ENCODE data around the gene EPRS1.

DNA sequence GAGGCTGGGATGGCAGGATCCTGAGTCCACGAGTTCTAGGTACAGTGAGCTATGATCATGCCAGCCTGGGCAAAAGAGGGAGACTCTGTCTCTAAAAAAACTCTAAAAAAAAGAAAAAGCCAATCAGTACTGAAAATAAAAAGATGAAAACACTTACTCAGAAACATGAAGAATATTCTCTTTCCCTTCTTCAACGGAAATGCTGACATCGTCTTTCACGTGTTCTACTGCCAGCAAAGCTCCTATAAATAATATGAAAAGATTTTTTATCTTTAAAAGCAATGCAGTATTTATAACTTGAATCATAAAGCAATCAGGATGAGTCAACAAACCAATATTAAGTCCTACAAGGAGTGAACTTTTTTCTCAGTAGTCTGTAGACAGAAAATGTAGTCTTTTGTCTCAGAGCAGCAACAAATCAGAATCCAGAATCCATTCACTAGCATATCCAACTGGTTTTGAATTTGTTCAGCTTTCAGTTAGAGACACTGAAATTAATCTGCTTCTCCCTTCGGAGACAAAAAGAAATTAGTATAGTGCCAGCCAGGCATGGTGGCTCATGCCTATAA, 6.2 kb downstream of the EPRS1 start:
- TF ChIP-seq, protein P1, sequence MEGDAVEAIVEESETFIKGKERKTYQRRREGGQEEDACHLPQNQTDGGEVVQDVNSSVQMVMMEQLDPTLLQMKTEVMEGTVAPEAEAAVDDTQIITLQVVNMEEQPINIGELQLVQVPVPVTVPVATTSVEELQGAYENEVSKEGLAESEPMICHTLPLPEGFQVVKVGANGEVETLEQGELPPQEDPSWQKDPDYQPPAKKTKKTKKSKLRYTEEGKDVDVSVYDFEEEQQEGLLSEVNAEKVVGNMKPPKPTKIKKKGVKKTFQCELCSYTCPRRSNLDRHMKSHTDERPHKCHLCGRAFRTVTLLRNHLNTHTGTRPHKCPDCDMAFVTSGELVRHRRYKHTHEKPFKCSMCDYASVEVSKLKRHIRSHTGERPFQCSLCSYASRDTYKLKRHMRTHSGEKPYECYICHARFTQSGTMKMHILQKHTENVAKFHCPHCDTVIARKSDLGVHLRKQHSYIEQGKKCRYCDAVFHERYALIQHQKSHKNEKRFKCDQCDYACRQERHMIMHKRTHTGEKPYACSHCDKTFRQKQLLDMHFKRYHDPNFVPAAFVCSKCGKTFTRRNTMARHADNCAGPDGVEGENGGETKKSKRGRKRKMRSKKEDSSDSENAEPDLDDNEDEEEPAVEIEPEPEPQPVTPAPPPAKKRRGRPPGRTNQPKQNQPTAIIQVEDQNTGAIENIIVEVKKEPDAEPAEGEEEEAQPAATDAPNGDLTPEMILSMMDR (IDR thresholded peaks at IDR 0.05): no peak
- TF ChIP-seq TCF7L2 (IDR thresholded peaks at IDR 0.05; ENCODE audit: low read depth, low read length) (no peak), POLR2AphosphoS5 (IDR thresholded peaks at IDR 0.05; ENCODE audit: low read depth, low read length) (no peak), SIN3A (IDR thresholded peaks at IDR 0.05; ENCODE audit: borderline replicate concordance, insufficient read depth, low read depth, low read length) (no peak)
- TF ChIP-seq, protein P2, sequence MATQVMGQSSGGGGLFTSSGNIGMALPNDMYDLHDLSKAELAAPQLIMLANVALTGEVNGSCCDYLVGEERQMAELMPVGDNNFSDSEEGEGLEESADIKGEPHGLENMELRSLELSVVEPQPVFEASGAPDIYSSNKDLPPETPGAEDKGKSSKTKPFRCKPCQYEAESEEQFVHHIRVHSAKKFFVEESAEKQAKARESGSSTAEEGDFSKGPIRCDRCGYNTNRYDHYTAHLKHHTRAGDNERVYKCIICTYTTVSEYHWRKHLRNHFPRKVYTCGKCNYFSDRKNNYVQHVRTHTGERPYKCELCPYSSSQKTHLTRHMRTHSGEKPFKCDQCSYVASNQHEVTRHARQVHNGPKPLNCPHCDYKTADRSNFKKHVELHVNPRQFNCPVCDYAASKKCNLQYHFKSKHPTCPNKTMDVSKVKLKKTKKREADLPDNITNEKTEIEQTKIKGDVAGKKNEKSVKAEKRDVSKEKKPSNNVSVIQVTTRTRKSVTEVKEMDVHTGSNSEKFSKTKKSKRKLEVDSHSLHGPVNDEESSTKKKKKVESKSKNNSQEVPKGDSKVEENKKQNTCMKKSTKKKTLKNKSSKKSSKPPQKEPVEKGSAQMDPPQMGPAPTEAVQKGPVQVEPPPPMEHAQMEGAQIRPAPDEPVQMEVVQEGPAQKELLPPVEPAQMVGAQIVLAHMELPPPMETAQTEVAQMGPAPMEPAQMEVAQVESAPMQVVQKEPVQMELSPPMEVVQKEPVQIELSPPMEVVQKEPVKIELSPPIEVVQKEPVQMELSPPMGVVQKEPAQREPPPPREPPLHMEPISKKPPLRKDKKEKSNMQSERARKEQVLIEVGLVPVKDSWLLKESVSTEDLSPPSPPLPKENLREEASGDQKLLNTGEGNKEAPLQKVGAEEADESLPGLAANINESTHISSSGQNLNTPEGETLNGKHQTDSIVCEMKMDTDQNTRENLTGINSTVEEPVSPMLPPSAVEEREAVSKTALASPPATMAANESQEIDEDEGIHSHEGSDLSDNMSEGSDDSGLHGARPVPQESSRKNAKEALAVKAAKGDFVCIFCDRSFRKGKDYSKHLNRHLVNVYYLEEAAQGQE (IDR thresholded peaks at IDR 0.05; ENCODE audit: insufficient read depth in 1 of 2, low read depth in 2 of 2, low read length in 1 of 2): no peak
